Neural crest cell (in vitro differentiated cells): ENCODE results near the gene SIRPB2. TPM values are rescaled to one million over a fixed set of nuclear protein-coding genes. Genes with fewer than 3 reads are reported as not detected.

ENCODE experiments used
- DNase-seq: peaks from one replicate; pipeline ENCODE4 v3.0.0; 2021; ENCODE audit warnings: low read depth, mixed read lengths, low spot score
- H3K27ac Mint-ChIP-seq: one replicate; pipeline ENCODE4 v1.8.0; 2021; ENCODE audit warnings: mild to moderate bottlenecking, mixed read lengths; ENCODE audit not compliant: unreplicated experiment
- H3K27me3 Mint-ChIP-seq: 2 replicates; pipeline ENCODE4 v1.8.0; 2021; ENCODE audit warnings: low read depth, mild to moderate bottlenecking, mixed read lengths
- H3K36me3 Mint-ChIP-seq: 2 replicates; pipeline ENCODE4 v1.8.0; 2021; ENCODE audit warnings: low read depth, mild to moderate bottlenecking, mixed read lengths
- H3K4me1 Mint-ChIP-seq: 2 replicates; pipeline ENCODE4 v1.8.0; 2021; ENCODE audit warnings: mixed read lengths
- H3K4me3 Mint-ChIP-seq: one replicate; pipeline ENCODE4 v1.8.0; 2021; ENCODE audit warnings: mild to moderate bottlenecking, mixed read lengths
- H3K9me3 Mint-ChIP-seq: 2 replicates; pipeline ENCODE4 v1.8.0; 2021; ENCODE audit warnings: mixed read lengths
- total RNA-seq: library from RNA; stranded (reverse); gene quantifications from 2 replicates; pipeline ENCODE4 v1.2.1, GENCODE V29; 2021
- TF ChIP-seq, protein P1 (sequence below): fragments of 200-600 bp; sonication (generic); conservative IDR thresholded peaks from 2 replicates; pipeline ENCODE4 v1.5.0; 2021; ENCODE audit warnings: antibody characterized with exemption, mild to moderate bottlenecking

The SIRPB2 gene
- total RNA-seq, 1 donor from 2014 or later = not detected

DNA sequence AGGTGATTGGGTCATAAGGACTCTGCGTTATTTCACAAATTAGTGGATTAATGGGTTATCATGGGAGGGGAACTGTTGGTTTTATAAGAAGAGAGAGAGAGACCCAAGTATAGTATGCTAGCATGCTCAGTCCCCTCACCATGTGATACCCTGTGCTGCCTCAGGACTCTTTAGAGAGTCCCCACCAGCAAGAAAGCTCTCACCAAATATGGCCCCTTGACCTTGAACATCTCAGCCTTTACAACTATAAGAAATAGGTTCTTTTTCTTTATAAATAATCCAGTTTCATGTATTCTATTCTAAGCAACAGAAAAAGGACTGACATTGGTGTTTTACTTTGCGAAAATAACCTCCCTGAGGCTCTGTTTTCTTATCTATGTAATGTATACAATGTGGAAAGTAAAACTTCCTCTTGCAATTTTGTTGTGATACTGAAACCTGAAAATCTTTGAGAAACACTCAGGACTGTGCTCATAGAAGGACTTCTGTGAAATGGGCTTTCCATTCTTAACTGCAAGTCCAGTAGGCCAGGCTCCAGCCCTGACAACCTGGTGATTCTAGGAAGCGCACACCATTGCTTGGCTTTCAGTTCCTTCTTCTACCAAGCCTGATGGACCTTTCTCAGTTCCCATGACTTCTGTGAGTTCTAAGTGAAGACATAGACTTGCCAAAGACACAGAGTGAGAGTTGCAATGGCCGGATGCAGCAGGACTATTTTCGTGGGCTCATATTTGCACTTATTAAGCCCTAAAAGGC is 44.4 kb upstream of the SIRPB2 start:
- no peaks in the 10 kb centered on the region for H3K9me3 Mint-ChIP-seq
- no peak for DNase-seq
- TF ChIP-seq, protein P1, sequence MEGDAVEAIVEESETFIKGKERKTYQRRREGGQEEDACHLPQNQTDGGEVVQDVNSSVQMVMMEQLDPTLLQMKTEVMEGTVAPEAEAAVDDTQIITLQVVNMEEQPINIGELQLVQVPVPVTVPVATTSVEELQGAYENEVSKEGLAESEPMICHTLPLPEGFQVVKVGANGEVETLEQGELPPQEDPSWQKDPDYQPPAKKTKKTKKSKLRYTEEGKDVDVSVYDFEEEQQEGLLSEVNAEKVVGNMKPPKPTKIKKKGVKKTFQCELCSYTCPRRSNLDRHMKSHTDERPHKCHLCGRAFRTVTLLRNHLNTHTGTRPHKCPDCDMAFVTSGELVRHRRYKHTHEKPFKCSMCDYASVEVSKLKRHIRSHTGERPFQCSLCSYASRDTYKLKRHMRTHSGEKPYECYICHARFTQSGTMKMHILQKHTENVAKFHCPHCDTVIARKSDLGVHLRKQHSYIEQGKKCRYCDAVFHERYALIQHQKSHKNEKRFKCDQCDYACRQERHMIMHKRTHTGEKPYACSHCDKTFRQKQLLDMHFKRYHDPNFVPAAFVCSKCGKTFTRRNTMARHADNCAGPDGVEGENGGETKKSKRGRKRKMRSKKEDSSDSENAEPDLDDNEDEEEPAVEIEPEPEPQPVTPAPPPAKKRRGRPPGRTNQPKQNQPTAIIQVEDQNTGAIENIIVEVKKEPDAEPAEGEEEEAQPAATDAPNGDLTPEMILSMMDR = no peak
- H3K4me3 Mint-ChIP-seq = no peak overlapping the region
- peaks cover 14% of the 10 kb centered on the region for H3K27me3 Mint-ChIP-seq
- H3K27ac Mint-ChIP-seq = no peak overlapping the region
- H3K4me1 Mint-ChIP-seq = no peaks in the 10 kb centered on the region
- H3K36me3 Mint-ChIP-seq = no peaks in the 10 kb centered on the region

DNA sequence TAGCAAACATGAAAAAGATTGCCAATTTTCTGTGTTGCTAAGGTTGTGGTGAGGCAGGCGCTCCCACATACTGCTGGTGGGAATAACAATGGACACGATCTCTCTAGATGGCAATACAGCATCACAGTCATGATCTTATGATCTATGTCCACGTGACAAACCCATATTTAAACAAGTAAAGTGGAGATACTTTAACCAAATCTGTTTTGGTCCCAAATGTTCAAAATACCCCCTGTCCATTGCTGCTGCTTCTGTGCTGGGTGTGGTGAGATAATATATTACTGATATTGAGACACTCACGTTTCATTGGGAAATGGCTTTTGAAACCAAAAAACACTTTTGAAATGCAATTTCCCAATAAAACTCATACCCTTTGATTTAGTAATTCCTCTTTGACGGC is 43.3 kb upstream of the SIRPB2 start:
- Mint-ChIP-seq H3K36me3 (no peaks in the 10 kb centered on the region), H3K4me1 (no peaks in the 10 kb centered on the region), H3K27me3 (peaks cover 12% of the 10 kb centered on the region), H3K27ac (no peak overlapping the region), H3K9me3 (no peaks in the 10 kb centered on the region), H3K4me3 (no peak overlapping the region)
- no peak for DNase-seq
- TF ChIP-seq, protein P1 = no peak

DNA sequence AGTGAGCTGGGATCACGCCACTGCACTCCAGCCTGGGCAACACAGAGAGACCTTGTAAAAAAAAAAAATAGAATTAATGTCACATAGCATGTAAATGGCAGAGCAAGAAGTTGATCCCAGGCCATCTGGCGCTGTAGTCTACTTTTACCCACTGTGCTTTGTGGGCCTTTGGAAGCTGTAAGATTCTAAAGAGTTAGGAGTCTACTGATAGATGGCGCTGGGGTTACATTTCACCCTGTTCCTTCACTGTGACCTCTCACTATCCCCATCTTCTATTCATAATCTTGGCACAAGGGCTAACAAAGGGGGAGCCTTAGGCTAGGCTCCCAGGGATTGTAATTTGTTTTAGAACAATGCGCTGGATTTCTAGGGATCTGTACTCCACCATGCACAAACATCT is 41.8 kb upstream of the SIRPB2 start:
- no peak overlapping the region for H3K4me3 Mint-ChIP-seq
- DNase-seq = no peak
- no peak overlapping the region for H3K27ac Mint-ChIP-seq
- H3K4me1 Mint-ChIP-seq = no peaks in the 10 kb centered on the region
- no peaks in the 10 kb centered on the region for H3K36me3 Mint-ChIP-seq
- peaks cover 9% of the 10 kb centered on the region for H3K27me3 Mint-ChIP-seq
- H3K9me3 Mint-ChIP-seq = peaks cover 2% of the 10 kb centered on the region
- TF ChIP-seq, protein P1 = no peak

DNA sequence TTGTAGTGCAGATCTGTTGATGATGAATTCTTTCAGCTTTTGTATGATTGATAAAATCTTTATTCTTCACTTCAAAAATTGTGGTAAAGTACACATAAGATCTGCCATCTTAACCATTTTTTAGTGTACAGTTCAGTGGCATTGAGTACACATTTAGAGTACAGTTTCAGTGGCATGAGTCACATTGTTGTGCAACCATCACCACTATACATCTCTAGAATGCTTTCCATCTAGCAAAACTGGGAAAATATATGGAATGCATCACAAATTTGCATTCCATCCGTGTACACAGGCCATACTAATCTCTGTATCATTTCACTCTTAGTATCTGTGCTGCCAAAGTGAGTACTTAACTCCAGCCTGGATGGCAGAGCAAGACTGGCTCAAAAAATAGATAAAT is 37.6 kb upstream of the SIRPB2 start:
- Mint-ChIP-seq H3K4me1 (no peaks in the 10 kb centered on the region), H3K4me3 (no peak overlapping the region), H3K27ac (no peak overlapping the region), H3K36me3 (no peaks in the 10 kb centered on the region), H3K9me3 (peaks cover 4% of the 10 kb centered on the region), H3K27me3 (peaks cover 5% of the 10 kb centered on the region)
- no peak for DNase-seq
- TF ChIP-seq, protein P1 = no peak

DNA sequence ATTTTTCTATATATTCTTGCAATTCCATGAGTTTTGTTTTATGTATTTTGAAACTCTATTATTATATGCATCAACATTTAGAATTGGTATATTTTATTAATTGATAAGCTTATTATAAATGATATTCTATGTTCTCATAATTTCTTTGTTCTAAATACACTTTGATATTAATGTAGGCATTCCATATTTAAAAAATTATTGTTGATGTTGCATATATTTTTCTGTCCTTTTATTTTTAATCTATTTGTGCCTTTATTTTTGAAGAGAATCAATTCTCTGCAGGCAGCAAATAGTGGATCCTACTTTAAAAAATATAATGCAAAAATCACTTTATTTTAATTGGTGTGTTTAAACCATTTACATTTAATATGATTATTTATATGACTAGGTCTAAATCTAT is 36.7 kb upstream of the SIRPB2 start:
- TF ChIP-seq, protein P1 = no peak
- H3K4me1 Mint-ChIP-seq = no peaks in the 10 kb centered on the region
- no peak overlapping the region for H3K27ac Mint-ChIP-seq
- H3K36me3 Mint-ChIP-seq = no peaks in the 10 kb centered on the region
- no peak for DNase-seq
- peaks cover 9% of the 10 kb centered on the region for H3K27me3 Mint-ChIP-seq
- H3K9me3 Mint-ChIP-seq = peaks cover 4% of the 10 kb centered on the region
- no peak overlapping the region for H3K4me3 Mint-ChIP-seq
